NCI-H2171 treated with DMSO at 0.1 percent for 48 hours (cell line): ENCODE data around the gene MORN3.
"Not testable (repeated sequence)": the region's sequence is repeated elsewhere in the genome, so short reads cannot be mapped to it uniquely, and the experiment has no call there.

Experiments
- DNase-seq: peaks from one replicate; lab custom pipeline; 2025; lab: John Stamatoyannopoulos, UW

Gene MORN3, protein sequence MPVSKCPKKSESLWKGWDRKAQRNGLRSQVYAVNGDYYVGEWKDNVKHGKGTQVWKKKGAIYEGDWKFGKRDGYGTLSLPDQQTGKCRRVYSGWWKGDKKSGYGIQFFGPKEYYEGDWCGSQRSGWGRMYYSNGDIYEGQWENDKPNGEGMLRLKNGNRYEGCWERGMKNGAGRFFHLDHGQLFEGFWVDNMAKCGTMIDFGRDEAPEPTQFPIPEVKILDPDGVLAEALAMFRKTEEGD

DNA sequence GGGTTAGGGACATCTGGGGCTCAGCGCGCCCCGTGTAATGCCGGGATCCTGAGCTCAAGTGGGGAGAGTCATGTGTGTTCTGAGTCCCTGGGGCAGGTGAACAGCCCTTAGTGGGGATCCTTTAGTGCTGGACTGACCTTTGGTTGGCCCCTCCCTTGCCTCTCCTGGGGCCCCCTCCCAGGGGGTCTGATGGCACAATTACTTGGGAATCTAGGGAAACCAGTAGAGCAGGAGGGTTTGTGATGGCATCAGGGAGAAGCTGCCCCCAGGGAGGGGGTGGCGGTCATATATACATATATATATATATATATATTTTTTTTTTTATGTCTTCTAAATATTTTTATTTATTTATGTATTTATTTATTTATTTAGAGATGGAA is at the start of gene MORN3:
MORN3 (minus strand) TSS at position 134 of the 380 bp plus-strand sequence. CDS start 171 bp downstream, outside the sequence.
- DNase-seq: no peak

DNA sequence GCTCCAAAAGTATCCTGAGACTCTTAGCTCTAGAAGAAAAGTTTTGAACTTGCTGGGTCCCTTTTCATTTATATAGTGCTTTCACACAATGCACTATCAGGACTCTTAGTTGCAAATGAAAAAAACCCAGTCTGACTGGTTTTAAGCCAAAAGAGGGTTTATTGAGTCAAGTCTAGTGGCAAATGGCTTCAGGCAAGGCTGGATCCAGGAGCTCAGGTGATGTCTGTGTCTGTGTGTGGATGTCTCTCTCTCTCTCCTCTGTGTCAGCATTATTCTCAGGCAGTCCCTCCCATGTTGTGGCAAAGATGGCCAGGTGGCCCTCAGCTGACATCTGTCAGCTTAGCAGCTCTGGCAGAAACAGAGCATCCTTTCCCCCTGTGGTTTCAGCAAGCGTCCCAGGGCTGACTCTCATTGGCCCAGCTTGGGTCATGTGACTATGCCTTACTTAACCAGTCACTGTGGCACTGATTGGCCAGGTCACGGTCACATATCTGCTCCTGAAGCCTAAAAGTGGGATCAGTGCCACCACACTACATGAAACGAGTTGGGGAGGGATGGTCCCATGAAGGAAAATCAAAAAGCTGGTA is 49.3 kb upstream of the MORN3 start:
- peak; percentile 95 for DNase-seq

DNA sequence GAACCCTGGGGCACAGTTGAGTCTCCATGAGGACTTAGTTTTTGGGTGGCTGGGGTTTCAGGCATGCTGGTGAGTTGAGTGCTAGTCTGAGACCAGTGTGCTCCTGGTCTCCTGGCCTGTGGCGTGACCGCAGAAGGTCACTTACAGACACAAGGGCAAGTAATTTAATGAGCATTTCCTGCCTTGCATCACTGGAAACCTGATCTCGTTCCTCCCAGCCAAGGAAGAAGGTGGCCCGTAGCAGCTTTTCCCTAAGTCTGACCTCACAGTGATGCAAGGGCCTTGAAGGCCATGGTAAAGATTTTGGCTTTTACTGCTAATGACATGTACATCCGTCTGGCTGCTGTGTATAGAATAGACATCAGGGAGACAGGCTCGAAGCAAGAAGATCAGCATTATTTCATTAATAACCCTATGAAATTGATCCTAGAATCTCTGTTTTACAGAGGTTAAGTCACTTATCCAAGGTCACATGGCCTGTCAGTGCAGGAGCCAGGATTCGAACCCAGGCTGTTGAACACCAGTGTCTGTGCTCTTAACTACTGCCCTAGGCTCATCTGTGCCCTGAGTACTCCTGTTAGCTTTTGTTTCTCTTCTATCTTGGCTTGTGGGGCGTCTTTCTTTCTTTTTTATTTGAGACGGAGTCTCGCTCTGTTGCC is 47.7 kb upstream of the MORN3 start:
- DNase-seq: no peak

DNA sequence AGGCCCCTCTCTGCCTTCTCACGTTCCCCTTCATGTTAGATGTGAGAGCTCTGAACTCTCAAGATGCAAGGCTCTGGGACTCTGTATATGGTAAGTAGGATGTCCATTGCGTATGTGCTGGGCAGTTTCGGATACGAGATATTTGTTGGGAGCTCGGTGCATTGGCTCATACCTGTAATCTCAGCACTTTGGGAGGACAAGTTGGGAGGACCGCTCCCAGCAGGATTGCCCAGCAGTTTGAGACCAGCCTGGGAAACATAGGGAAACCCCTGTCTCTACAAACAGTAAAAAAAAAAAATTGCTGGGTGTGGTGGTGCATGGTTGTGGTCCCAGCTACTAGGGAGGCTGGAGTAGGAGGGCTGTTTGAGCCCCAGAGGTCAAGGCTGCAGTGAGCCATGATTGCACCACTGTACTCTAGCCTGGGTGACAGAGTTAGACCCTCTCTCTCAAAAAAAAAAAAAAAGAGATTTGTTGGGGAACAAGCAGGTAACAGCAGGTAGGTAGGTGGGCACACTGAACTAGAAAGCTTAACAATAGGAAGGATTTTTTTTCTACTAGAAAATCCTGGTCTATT is 46.5 kb upstream of the MORN3 start:
- no peak for DNase-seq

DNA sequence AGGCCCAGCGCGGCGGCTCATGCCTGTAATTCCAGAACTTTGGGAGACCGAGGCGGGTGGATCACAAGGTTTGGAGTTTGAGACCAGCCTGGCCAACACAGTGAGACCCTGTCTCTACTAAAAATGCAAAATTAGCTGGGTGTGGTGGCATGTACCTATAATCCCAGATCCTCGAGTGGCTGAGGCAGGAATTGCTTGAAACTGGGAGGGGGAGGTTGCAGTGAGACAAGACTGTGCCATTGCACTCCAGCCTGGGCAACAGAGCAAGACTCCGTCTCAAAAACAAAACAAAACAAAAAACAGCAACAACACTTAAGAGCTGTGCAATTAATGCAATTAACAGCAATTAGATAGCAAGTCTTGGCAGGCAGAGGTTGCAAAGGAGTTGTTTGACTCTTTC is 45.6 kb upstream of the MORN3 start:
- not testable (repeated sequence) for DNase-seq

DNA sequence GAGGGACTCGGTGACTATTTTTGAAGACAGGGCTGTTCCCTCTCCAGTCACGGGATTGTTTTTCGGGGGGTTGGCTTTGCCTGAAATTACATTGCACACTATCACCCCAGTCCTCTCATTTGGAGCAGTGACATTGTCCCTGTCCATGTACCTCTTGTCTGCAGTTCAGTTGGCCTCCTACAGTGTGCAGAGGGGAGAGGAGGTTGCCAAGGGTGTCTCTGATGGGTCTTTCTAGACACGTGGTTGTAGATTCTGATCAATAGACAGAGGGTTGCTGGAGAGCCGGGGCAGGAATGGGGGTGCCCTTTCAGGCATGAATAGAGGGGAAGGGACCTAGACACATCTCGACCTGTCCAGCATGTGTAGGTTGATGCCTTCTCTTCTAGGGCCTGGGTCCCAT is 44.3 kb upstream of the MORN3 start:
- DNase-seq: no peak

DNA sequence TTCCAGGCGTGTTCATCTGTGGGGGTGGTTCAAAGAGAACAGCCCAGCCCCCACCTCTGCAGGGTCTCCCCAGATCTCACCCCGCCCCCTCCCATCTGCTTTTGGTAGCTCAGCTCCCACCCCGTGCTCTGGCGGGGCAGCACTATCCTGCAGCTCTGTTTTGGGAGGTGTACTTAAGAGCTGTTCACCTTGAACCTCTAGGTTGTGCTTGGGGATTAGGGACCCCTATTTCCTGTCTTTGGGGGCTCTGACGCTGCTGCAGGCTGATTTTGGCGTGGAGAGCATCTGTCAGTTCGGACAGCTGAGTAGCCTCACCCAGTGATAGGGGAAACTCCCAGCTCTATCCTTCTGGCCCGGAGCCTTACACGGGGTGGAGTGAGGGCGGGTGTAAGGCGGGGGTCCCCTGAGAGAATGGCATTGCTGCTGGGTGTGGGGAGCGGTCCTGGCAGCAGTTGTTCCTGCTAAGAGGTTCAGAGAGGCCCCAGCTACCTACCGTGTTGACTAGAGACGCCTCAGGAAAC is 43.9 kb upstream of the MORN3 start:
- DNase-seq: peak; percentile 44

DNA sequence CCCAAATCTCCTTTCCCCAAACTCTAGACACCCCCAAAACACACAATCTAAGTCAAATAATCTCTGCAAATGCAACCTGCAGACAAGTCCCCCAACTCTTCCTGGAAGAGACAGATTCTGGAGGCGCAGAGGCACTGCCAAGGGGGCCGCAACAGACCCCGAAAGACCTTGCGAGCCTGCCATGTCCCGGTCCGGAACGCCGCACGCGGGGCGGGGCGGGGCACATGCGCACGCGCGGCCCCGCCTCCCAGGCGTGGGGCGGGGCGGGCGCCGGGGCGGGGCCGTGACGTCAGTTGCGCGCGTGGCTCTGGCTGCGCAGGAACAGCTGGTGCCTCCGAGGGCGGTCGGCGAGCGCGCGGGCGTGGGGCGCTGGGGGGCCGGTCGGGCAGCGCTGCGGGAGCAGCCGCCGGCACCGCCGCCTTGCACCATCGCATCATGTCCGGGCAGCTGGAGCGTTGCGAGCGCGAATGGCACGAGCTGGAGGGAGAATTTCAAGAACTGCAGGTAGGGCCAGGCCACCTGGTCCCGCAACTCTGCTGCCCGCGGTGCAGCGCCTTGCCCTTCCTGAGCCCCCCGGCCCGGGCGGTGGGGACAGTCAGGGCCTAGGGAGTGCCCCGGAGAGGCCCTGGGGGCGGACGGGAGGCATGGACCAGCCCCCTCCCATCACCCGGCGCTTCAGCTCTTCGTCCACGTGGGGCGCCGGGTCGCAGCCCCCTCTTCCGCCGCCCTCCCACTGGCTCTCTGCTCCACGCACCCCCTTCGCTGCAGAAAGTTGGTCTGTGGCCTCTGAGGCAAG is 43.2 kb upstream of the MORN3 start, which contains the start of gene TMEM120B:
TMEM120B (plus strand) TSS at position 292 of the 796 bp plus-strand sequence; CDS start at position 436, 144 bp downstream.
- peak; percentile 70 for DNase-seq

DNA sequence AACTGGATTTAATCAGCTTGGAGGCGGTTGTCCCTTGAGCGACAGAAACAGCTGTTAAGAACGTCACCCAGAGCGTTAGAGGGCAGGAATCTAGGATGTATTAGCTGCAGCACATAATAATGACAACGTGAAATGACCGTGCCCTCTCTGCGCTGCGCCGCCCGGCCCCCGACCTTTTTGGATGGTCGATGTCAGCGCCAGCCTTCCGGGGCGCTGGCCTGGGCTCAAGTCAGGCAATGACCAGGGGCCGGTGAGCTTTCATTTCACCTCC is 42.7 kb upstream of the MORN3 start:
- DNase-seq: peak; percentile 51

DNA sequence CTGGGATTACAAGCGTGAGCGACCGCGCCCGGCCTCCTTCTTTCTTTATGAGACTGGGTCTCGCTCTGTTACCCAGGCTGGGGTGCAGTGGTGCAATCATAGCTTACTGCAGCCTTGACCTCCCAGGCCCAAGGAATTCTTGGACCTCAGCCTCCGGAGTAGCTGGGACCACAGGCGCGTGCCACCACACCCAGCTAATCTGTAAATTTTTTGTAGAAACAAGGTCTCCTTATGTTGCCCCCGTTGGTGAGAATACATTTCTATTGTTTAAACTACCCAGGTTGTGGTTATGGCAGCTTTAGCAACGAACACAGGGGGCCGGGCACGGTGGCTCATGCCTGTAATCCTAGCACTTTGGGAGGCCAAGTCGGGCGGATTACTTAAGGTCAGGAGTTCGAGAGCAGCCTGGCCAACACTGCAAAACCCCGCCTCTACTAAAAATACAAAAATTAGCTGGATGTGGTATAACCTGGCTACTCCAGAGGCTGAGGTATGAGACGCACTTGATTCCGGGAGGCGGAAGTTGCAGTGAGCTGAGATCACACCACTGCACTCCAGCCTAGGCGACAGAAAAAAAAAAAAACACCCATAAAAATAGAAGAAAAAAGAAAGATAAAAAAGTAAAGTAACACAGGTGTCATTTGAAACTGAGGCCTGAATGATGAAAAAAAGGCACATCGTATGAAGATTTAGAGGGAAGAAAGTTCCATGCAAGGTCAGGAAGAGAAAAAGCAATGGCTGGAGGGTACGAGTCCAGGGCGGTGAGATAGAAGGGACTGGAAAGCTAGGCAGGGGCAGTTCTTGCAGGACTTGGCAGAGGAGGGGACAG is 42.1 kb upstream of the MORN3 start:
- DNase-seq: no peak

DNA sequence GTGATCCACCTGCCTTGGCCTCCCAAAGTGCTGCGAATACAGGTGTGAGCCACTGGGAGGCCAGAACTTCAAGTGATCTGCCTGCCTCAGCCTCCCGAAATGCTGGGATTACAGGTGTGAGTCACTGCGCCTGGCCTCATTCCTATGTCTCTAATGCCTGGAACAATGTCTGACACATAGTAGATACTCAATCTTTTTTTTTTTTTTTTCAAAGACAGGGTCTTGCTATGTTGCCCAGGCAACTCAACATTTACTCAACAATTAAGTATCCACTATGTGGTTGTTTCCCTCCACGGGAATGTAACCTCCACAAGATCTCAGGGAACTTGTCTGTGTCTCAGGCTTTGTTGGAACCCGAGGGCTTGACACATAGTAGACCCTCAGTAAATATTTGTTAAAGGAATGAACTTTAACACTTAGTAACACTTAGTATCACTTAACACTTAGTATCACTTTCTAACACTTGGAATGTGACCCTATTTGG is 40.1 kb upstream of the MORN3 start:
- no peak for DNase-seq

DNA sequence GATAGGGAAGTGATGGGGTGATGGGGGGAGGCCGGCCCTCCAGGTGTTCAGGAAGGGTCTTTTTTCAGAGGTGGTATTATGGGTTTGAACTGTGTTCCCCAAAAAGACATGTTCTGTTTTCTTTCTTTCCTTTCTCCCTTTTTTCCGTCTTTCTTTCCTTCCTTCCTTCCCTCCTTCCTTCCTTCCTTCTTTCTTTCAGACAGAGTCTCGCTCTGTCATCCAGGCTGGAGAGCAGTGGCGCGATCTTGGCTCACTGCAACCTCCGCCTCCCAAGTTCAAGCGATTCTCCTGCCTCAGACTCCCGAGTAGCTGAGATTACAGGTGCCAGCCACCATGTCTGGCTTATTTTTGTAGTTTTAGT is 39.6 kb upstream of the MORN3 start:
- not testable (repeated sequence) for DNase-seq

DNA sequence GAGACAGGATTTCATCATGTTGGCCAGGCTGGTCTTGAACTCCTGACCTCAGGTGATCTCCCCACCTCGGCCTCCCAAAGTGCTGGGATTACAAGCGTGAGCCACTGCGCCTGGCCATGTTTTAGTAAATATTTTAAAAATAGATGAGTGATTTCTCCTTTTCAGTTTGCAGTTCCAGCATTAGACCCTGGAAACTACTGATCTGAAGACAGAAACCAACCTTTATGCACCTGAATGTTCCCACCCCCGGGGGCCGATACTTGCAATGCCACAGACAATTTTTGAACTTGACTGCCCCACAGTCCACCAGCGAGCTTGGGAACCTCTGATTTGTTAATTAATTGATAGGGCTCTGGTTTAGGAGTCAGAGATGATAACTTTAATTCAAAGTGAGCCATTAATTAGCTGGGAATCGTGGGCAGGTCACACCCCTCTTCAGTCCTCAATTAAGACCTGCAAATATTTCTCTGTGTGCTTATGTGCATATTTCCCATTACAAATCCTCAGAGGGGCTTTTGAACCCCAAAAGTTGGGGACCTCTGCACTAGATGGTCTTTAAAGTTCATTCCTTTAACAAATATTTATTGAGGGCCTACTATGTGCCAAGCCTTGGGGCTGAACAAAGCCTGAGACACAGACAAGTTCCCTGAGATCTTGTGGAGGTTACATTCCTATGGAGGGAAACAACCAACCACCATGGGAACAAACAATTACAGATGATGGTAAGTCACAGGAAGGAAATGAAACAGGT is 39.0 kb upstream of the MORN3 start:
- DNase-seq: no peak

DNA sequence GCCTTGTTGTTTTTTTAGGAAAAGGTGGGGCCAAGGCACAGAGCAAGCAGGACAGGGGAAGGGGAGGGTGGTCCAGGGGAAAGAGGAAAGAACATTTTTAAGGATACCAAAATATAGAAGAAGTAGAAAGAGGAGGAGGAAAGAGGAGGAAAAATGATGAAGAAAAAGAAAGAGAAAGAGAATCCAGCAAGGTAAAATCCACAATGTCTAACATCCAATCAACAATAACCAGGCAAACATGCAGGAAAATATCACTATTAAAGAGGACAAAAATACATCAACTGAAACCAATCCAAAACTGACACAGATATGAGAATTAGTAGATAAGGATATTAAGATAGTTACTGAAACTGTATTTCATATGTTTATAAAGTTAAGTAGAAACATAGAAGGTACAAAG is 36.1 kb upstream of the MORN3 start:
- no peak for DNase-seq

DNA sequence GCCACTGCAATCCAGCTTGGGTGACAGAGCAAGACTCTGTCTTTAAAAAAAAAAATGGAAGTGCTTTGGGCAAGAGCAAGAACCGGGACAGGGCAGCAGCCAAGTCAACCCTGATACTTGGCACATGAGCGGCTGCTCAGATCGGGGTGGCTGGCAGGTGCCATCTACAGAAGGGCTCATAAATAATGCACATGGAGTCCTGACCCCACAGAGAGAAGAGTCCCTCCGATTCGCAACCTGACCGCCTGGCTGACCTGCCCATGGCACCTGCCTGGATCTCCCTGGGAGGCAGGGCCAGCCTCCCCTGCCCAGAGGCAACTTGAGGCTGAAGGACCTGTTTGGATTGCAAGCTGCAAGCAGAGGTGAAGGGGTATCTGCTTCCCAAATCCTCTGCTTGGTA is 33.5 kb upstream of the MORN3 start:
- DNase-seq: no peak

DNA sequence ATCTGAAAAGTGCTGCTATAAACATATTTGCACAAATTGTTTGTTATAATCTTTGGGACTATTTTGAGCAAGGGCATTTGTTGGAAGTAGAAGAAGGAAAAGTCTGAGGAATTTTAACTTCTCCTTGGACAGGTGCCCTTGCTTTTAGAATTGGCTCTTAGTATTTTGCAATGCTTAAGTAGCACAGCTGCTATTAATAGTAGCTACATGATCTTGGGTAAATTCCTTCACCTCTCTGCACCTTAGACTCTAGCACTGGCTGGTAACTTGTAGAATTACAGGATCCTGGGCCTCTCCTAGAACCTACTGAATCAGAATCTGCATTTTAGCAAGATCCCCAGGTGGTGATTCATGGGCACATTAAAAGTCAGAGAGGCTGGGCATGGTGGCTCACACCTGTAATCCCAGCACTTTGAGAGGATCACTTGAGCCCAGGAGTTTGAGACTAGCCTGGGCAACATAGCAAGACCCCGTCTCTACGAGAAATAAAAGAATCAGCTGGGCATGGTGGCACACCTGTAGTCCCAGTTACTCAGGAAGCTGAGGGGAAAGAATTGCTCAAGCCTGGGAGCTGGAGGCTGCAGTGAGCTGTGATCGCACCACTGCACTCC is 32.3 kb upstream of the MORN3 start:
- no peak for DNase-seq

DNA sequence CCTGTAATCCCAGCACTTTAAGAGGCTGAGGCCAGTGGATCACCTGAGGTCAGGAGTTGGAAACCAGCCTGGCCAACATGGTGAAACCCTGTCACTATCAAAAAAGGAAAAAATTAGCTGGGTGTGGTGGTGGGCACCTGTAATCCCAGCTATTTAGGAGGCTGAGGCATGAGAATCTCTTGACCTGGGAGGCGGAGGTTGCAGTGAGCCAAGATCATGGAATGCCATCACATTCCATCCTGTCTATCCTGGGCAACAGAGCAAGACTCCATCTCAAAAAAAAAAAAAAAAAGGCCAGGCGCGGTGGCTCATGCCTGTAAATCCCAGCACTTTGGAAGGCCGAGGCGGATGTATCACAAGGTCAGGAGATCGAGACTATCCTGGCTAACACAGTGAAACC is 28.4 kb upstream of the MORN3 start:
- DNase-seq: not testable (repeated sequence)

DNA sequence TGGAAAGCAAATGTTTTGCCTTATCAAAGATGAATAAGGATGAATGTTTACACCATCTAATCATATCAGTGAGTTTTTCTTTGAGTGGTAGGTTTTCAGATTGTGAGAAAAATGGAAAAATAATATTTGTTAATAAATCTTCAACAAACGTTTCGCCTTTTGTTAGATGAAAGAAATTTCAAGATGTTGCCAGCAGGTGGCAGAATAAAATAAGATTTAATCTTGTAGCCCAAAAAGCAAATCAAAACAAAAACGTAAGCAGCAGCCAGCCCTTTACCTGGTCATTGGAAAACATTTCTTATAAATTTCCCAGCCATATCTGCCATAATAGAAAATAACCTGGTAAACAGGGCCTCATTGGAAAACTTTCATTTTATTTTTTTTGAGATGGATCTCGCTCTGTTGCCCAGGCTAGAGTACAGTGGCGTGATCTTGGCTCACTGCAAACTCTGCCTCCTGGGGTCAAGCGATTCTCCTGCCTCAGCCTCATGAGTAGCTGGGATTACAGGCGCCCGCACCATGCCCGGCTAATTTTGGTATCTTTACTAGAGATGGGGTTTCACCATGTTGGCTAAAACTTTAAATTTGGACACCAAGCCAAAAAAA is 27.7 kb upstream of the MORN3 start:
- DNase-seq: peak; percentile 56

DNA sequence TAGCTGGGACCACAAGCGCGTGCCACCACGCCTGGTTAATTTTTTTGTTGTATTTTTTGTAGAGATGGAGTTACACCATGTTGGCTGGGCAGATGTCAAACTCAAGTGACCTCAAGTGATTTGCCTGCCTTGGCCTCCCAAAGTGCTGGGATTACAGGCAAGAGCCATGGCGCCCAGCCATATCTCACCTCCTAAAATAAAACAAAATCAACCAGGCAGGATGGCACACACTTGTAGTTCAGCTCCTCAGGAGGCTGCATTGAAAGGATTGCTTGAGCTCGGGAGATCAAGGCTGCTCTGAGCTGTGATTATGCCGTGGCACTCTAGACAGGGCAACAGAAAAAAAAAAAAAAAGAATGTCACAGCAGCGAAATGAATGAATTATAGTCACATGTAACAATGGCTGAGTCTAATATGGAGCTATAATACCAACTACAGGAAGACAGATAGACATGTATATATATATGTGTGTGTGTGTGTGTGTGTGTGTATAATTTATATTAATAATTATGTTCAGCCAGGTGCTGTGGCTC is 23.8 kb upstream of the MORN3 start:
- DNase-seq: no peak
